Ovary (tissue), 3 donors: ENCODE results near the gene GUCA2A.

Experiments
- POLR2A ChIP-seq: fragments of 450-650 bp; IDR thresholded peaks from one replicate; pipeline ENCODE4 v1.6.1; 2017; ENCODE audit warnings: antibody characterized with exemption, mild to moderate bottlenecking, moderate library complexity
- TF ChIP-seq, protein P1 (sequence below), 3 donors: fragments of 450-650 bp in 2 of 3; fragments of 200-600 bp in 1 of 3; IDR thresholded peaks; one replicate each; pipeline versions ENCODE4 v1.5.1 to v1.8.0; 2016 to 2022; ENCODE audit warnings: antibody characterized with exemption in 3 of 3, mild to moderate bottlenecking in 1 of 3
- donor health status: DM: no; HTN: no; CAD: no.

DNA sequence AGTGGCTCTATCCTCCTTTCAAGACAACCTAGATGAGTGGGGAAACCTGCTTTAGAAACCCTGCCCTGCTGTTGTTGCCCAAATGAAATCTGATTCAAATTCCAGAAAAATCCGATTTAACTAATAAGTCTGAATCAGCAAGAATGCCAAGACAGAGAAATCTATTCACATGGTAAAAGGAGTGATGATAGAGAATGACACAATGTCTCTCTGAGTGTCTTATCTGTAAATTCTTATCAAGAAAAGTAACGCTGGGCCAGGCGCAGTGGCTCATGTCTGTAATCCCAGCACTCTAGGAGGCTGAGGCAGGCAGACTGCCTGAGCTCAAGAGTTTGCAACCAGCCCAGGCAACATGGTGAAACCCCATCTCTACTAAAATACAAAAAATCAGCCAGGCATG, 13.7 kb upstream of the GUCA2A start:
- TF ChIP-seq, protein P1, sequence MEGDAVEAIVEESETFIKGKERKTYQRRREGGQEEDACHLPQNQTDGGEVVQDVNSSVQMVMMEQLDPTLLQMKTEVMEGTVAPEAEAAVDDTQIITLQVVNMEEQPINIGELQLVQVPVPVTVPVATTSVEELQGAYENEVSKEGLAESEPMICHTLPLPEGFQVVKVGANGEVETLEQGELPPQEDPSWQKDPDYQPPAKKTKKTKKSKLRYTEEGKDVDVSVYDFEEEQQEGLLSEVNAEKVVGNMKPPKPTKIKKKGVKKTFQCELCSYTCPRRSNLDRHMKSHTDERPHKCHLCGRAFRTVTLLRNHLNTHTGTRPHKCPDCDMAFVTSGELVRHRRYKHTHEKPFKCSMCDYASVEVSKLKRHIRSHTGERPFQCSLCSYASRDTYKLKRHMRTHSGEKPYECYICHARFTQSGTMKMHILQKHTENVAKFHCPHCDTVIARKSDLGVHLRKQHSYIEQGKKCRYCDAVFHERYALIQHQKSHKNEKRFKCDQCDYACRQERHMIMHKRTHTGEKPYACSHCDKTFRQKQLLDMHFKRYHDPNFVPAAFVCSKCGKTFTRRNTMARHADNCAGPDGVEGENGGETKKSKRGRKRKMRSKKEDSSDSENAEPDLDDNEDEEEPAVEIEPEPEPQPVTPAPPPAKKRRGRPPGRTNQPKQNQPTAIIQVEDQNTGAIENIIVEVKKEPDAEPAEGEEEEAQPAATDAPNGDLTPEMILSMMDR (IDR thresholded peaks at IDR 0.05): no peak
- no peak for TF ChIP-seq POLR2A
